Limb (tissue), 2 donors: ENCODE results near the gene DCDC2.
"Not testable (repeated sequence)": the region's sequence is repeated elsewhere in the genome, so short reads cannot be mapped to it uniquely, and the experiment has no call there.

Experiments
- DNase-seq, 2 donors: peaks; one replicate each; pipeline ENCODE4 v3.0.0-alpha.2; 2016; ENCODE audit errors: extremely low spot score in 2 of 2

The DCDC2 gene

GRCh38 chr6:24381476-24382219, 23.8 kb upstream of the DCDC2 start:
- DNase-seq, result no peak

- DNase-seq, result no peak
Observed at GRCh38 chr6:24378473-24379097, 20.7 kb upstream of the DCDC2 start.

- no peak for DNase-seq
Observed at GRCh38 chr6:24376871-24377270, 19.0 kb upstream of the DCDC2 start.

GRCh38 chr6:24374612-24375011, 16.8 kb upstream of the DCDC2 start:
- no peak for DNase-seq

- not testable (repeated sequence) for DNase-seq
Observed at GRCh38 chr6:24365103-24365633, 7.3 kb upstream of the DCDC2 start.

- DNase-seq, result not testable (repeated sequence)
Observed at GRCh38 chr6:24362363-24362762, 4.5 kb upstream of the DCDC2 start.

GRCh38 chr6:24359640-24360454, 2.0 kb upstream of the DCDC2 start:
- peak; percentile 68 to 89 for DNase-seq

- no peak for DNase-seq
Observed at GRCh38 chr6:24358219-24358821, 461 bp upstream of the DCDC2 start.

GRCh38 chr6:24356310-24356973, 1.4 kb downstream of the DCDC2 start:
- no peak for DNase-seq

- DNase-seq, result no peak
Observed at GRCh38 chr6:24355393-24355792, 2.5 kb downstream of the DCDC2 start.

- DNase-seq, result no peak
Observed at GRCh38 chr6:24353861-24354260, 4.0 kb downstream of the DCDC2 start.

- DNase-seq, result no peak
Observed at GRCh38 chr6:24352434-24352833, 5.4 kb downstream of the DCDC2 start.

GRCh38 chr6:24344976-24345375, 12.9 kb downstream of the DCDC2 start:
- DNase-seq, result no peak

- DNase-seq, result no peak
Observed at GRCh38 chr6:24340998-24341938, 16.6 kb downstream of the DCDC2 start.

GRCh38 chr6:24339932-24340331, 17.9 kb downstream of the DCDC2 start:
- DNase-seq, result no peak

- no peak for DNase-seq
Observed at GRCh38 chr6:24334285-24334684, 23.6 kb downstream of the DCDC2 start.

- no peak for DNase-seq
Observed at GRCh38 chr6:24332317-24332716, 25.5 kb downstream of the DCDC2 start.

- no peak for DNase-seq
Observed at GRCh38 chr6:24330137-24330732, 27.6 kb downstream of the DCDC2 start.

- no peak for DNase-seq
Observed at GRCh38 chr6:24329451-24329850, 28.4 kb downstream of the DCDC2 start.

- no peak for DNase-seq
Observed at GRCh38 chr6:24329022-24329421, 28.8 kb downstream of the DCDC2 start.
